GM12878 (cell line): Measurements from ENCODE around the gene GH2. TPM values are rescaled to one million over a fixed set of nuclear protein-coding genes. Genes with fewer than 3 reads are reported as not detected.
"Not testable (repeated sequence)": the region's sequence is repeated elsewhere in the genome, so short reads cannot be mapped to it uniquely, and the experiment has no call there.

ENCODE experiments used
- ATAC-seq: fragments of 200-7000 bp; cut with Tn5 transposase; 3 replicates; pipeline ENCODE4 v1.9.1; 2020; ENCODE audit warnings: mild to moderate bottlenecking, moderate library complexity
- BruUV-seq: library from RNA; stranded (reverse); fragments of 400-500 nt; replicated peaks from 2 replicates; lab custom pipeline; 2021; lab: Mats Ljungman, UMichigan
- CTCF ChIA-PET: fragments of 300-600 bp; sonication (Branson Sonifier 250); formaldehyde crosslinking; extraction: SDS; loops from one replicate; lab custom pipeline; 2021; ENCODE audit warnings: inconsistent platforms; lab: Yijun Ruan, JAX
- POLR2A ChIA-PET: fragments of 350-600 bp; formaldehyde crosslinking; extraction: SDS; loops from one replicate; lab custom pipeline; 2021; ENCODE audit warnings: inconsistent platforms; lab: Charles Lee
- RAD21 ChIA-PET: fragments of 300-600 bp; sonication (Branson Sonifier 250); formaldehyde crosslinking; loops from one replicate; lab custom pipeline; 2023; ENCODE audit warnings: antibody characterized with exemption; ENCODE audit not compliant: unreplicated experiment; lab: Charles Lee
- SMC1A ChIA-PET: fragments of 300-600 bp; sonication (Branson Sonifier 250); formaldehyde crosslinking; loops from one replicate; lab custom pipeline; 2023; ENCODE audit not compliant: unreplicated experiment, uncharacterized antibody; lab: Charles Lee
- DNase-seq: peaks from one replicate; pipeline ENCODE4 v3.0.0-alpha.2; 2011; ENCODE audit warnings: low read depth, low spot score
- FAIRE-seq: peaks from 3 replicates; lab custom pipeline; 2011; peaks lifted over from hg19 to GRCh38; lab: Jason Lieb, UNC
- H2AFZ ChIP-seq: 2 replicates; pipeline ENCODE4 v1.6.0; 2011; ENCODE audit warnings: low read depth, low read length, control low read depth; ENCODE audit not compliant: control insufficient read depth
- H3K27ac ChIP-seq: 2 replicates; pipeline ENCODE4 v1.5.1; 2011; ENCODE audit warnings: control low read depth; ENCODE audit not compliant: control insufficient read depth, insufficient read depth
- H3K27me3 ChIP-seq, 2 experiments: replicated peaks in 1 of 2; 2 replicates each; pipeline versions ENCODE4 v1.6.0 to v1.6.1; 2011; ENCODE audit warnings: low read length in 1 of 2; ENCODE audit not compliant: control insufficient read depth in 2 of 2, insufficient read depth in 2 of 2
- H3K36me3 ChIP-seq, 2 experiments: 2 replicates each; pipeline ENCODE4 v1.5.1; 2011; ENCODE audit warnings: low read length in 1 of 2; ENCODE audit not compliant: control insufficient read depth in 2 of 2, insufficient read depth in 2 of 2
- H3K4me1 ChIP-seq: 2 replicates; pipeline ENCODE4 v1.6.1; 2011; ENCODE audit warnings: mild to moderate bottlenecking, low read length, moderate library complexity, mixed read lengths; ENCODE audit not compliant: control insufficient read depth, insufficient read depth
- H3K4me2 ChIP-seq: 2 replicates; pipeline ENCODE4 v1.6.0; 2011; ENCODE audit warnings: control low read depth; ENCODE audit not compliant: control insufficient read depth, insufficient read depth
- H3K4me3 ChIP-seq: fragments of 200-600 bp; sonication (generic); 2 replicates; pipeline ENCODE4 v1.5.1; 2016
- H3K79me2 ChIP-seq: 2 replicates; pipeline ENCODE4 v1.6.0; 2011; ENCODE audit warnings: low read length; ENCODE audit not compliant: control insufficient read depth, insufficient read depth
- H3K9ac ChIP-seq: 2 replicates; pipeline ENCODE4 v1.8.0; 2011; ENCODE audit warnings: low read length, control low read depth, mixed read lengths; ENCODE audit not compliant: control insufficient read depth, insufficient read depth
- H3K9me3 ChIP-seq: replicated peaks from 3 replicates; pipeline ENCODE4 v1.5.1; 2011; ENCODE audit warnings: mild to moderate bottlenecking, low read length; ENCODE audit not compliant: control insufficient read depth, insufficient read depth
- H4K20me1 ChIP-seq: 2 replicates; pipeline ENCODE4 v1.6.0; 2011; ENCODE audit not compliant: control insufficient read depth, insufficient read depth
- CBX3 ChIP-seq: fragments of 200-600 bp; sonication (generic); IDR thresholded peaks from 2 replicates; pipeline ENCODE4 v1.6.1; 2016; ENCODE audit warnings: low read depth, borderline replicate concordance
- SP1 ChIP-seq: IDR thresholded peaks from one replicate; pipeline ENCODE4 v1.6.1; 2011; ENCODE audit warnings: low read depth, low read length
- TCF12 ChIP-seq: IDR thresholded peaks from 2 replicates; pipeline ENCODE4 v1.6.1; 2011; ENCODE audit warnings: low read depth, mild to moderate bottlenecking, low read length
- WGBS: methylation state at CpG from one replicate; pipeline ENCODE4 v1.1.6; 2016; ENCODE audit warnings: low lambda C conversion rate; ENCODE audit not compliant: insufficient replicate concordance, insufficient coverage; ENCODE audit errors: missing lambda C conversion rate; 5-methylcytosine and 5-hydroxymethylcytosine counted together
- in situ Hi-C: fragments of 300-500 bp; cut with MboI; formaldehyde crosslinking; loops from 9 replicates; pipeline ENCODE4 v1.14.3; 2018; ENCODE audit warnings: mixed read lengths
- intact Hi-C: fragments of 100-400 bp; cut with micrococcal nuclease; formaldehyde crosslinking; loops from one replicate; pipeline ENCODE4 v1.14.2; 2022; ENCODE audit not compliant: unreplicated experiment
- polyA plus RNA-seq, 11 experiments: library from polyadenylated mRNA; depleted of rRNA in 4 of 11; unstranded in 6 of 11; stranded (reverse) in 5 of 11; fragments of >200 nt; fragmentation: Nextera tagmentation in 4 of 11; fragmentation: Illumina TruSeq in 1 of 11; extraction: Ambion mirVana in 4 of 11; extraction: Trizol in 1 of 11; gene quantifications; 1 replicate in 1 of 11; 2 replicates in 10 of 11; pipeline versions ENCODE4 v1.2.1 to v1.2.3, GENCODE V29; 2011 to 2016; ENCODE audit warnings: inconsistent platforms in 2 of 11, missing spikeins in 2 of 11, low read depth in 1 of 11
- total RNA-seq, 4 experiments: library from RNA; depleted of rRNA in 3 of 4; stranded (reverse); fragments of >200 nt in 3 of 4; fragmentation: Illumina TruSeq in 1 of 4; extraction: Trizol in 1 of 4; gene quantifications; 2 replicates each; pipeline versions ENCODE4 v1.2.1 to v1.2.3, GENCODE V29; 2013 to 2021
- TF ChIP-seq, protein P1 (sequence below): IDR thresholded peaks from 2 replicates; pipeline ENCODE4 v1.6.1; 2012; ENCODE audit warnings: low read length, inconsistent platforms
- TF ChIP-seq, protein P2 (sequence below): IDR thresholded peaks from 2 replicates; pipeline ENCODE4 v1.6.1; 2011; ENCODE audit warnings: mild to moderate bottlenecking, low read depth, low read length, moderate library complexity; ENCODE audit not compliant: insufficient replicate concordance
- TF ChIP-seq, protein P3 (sequence below): IDR thresholded peaks from 2 replicates; pipeline ENCODE4 v1.6.1; 2011; ENCODE audit warnings: borderline replicate concordance, low read depth, mild to moderate bottlenecking, moderate library complexity, mixed read lengths, low read length; ENCODE audit not compliant: insufficient read depth; ENCODE audit errors: extremely low read length

Gene GH2
- total and polyA plus RNA-seq, 10 of the 15 experiments (the other 5 are each of a cell fraction or from before 2014, with no cell fraction given) = not detected

DNA sequence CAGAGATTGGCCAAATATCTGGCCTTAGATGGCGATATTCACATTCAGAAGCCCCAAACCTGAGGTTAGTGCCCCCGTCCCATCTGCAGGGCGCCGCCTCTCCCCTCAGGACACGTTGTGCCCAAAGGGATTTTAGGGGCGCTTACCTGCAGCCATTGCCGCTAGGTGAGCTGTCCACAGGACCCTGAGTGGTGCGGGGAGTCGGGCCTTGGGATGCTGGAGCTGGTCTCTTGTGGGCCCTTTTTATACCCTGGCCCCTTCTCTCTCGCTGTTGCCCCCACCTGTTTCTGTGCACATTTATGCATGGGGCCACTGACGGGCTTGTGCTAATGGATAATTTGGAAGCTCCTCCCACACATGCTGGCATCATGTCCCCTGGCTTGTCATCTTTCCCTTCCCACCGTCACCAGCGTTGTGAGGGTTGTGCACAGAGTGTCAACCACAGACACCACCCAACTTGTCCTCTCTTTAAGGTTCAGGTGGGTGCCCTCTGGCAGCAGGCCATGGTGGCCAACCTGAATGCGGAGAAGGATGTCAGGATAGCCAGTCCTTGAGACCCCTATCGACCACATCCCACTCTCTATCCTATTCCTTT, 29.4 kb upstream of the GH2 start, which contains the start of gene CSHL1 (continued):
- no peak for TF ChIP-seq SP1
- no peak for TF ChIP-seq TCF12
- TF ChIP-seq, protein P1, sequence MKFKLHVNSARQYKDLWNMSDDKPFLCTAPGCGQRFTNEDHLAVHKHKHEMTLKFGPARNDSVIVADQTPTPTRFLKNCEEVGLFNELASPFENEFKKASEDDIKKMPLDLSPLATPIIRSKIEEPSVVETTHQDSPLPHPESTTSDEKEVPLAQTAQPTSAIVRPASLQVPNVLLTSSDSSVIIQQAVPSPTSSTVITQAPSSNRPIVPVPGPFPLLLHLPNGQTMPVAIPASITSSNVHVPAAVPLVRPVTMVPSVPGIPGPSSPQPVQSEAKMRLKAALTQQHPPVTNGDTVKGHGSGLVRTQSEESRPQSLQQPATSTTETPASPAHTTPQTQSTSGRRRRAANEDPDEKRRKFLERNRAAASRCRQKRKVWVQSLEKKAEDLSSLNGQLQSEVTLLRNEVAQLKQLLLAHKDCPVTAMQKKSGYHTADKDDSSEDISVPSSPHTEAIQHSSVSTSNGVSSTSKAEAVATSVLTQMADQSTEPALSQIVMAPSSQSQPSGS = no peak
- no peak for TF ChIP-seq CBX3
- TF ChIP-seq, protein P2, sequence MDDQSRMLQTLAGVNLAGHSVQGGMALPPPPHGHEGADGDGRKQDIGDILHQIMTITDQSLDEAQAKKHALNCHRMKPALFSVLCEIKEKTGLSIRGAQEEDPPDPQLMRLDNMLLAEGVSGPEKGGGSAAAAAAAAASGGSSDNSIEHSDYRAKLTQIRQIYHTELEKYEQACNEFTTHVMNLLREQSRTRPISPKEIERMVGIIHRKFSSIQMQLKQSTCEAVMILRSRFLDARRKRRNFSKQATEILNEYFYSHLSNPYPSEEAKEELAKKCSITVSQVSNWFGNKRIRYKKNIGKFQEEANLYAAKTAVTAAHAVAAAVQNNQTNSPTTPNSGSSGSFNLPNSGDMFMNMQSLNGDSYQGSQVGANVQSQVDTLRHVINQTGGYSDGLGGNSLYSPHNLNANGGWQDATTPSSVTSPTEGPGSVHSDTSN = no peak
- TF ChIP-seq, all 136 proteins: peak for 0

DNA sequence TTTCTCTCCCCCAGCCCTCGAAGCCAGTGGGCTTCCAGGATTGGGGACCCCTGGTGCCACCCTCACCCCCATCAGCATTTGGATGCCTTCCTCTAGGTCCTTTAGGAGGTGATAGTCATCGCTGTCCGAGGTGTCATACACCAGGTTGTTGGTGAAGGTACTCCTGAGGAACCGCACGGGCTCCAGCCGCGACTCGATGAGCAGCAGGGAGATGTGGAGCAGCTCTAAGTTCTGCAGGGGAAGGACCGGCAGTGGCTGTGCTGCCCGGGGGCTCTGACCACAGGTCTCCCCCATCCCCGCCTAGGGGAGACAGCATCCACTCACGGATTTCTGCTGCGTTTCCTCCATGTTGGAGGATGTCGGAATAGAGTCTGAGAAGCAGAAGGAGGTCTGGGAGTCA, 28.4 kb upstream of the GH2 start:
- no peaks in the 10 kb centered on the region for H3K79me2 ChIP-seq
- RAD21 ChIA-PET = interaction anchor here (1.6 to 4.4 kb wide), 5 partner anchors 36 to 225 kb away, joined by 3 to 34 read pairs (median 10); no protein-coding TSS in a partner anchor
- CTCF ChIA-PET = interaction anchor here (0.5 to 17.4 kb wide), 11 partner anchors 8 to 372 kb away, joined by 3 to 481 read pairs (median 6); partner anchors contain the start of genes ERN1 and ICAM2
- H3K4me2 ChIP-seq = no peak overlapping the region
- DNase-seq = no peak
- H3K9ac ChIP-seq = no peak overlapping the region
- H3K36me3 ChIP-seq = no peaks in the 10 kb centered on the region
- FAIRE-seq = no peak
- no peaks in the 10 kb centered on the region for H4K20me1 ChIP-seq
- SMC1A ChIA-PET = interaction anchor here (0.6 to 2.6 kb wide), 5 partner anchors 36 to 692 kb away, joined by 3 to 15 read pairs (median 3); no protein-coding TSS in a partner anchor
- H3K9me3 ChIP-seq = no peaks in the 10 kb centered on the region
- TF ChIP-seq, protein P3, sequence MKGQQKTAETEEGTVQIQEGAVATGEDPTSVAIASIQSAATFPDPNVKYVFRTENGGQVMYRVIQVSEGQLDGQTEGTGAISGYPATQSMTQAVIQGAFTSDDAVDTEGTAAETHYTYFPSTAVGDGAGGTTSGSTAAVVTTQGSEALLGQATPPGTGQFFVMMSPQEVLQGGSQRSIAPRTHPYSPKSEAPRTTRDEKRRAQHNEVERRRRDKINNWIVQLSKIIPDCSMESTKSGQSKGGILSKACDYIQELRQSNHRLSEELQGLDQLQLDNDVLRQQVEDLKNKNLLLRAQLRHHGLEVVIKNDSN = no peak
- no TSS peak for BruUV-seq
- no peak overlapping the region for H2AFZ ChIP-seq
- in situ Hi-C loops (no loop called here), intact Hi-C loops (loop anchor here (2.0 kb wide), 1 partner anchor 223 kb away; no protein-coding TSS in a partner anchor)
- H3K27ac ChIP-seq = no peak overlapping the region
- ATAC-seq = no peak
- 51% methylated on average over 14 of the region's 14 CpGs for WGBS
- POLR2A ChIA-PET = no interaction called here
- no peaks in the 10 kb centered on the region for H3K4me1 ChIP-seq
- H3K4me3 ChIP-seq = no peak overlapping the region
- peaks cover 0 to 2% of the 10 kb centered on the region in 2 experiments; a peak in 2 of 4 replicates for H3K27me3 ChIP-seq

DNA sequence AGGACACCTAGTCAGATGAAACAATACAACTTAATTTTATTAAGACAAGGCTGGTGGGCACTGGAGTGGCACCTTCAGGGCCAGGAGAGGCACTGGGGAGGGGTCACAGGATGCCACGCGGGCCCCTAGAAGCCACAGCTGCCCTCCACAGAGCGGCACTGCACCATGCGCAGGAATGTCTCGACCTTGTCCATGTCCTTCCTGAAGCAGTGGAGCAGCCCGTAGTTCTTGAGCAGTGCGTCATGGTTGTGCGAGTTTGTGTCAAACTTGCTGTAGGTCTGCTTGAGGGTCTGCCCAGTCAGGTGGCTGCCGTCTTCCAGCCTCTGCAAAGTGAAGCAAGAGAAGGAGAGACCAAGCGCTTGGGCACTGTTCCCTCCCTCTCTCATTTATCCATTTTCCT, 27.8 kb upstream of the GH2 start:
- H4K20me1 ChIP-seq, H3K9ac ChIP-seq, H3K79me2 ChIP-seq, FAIRE-seq, H3K4me3 ChIP-seq, intact Hi-C loops, POLR2A ChIA-PET, H3K27ac ChIP-seq, H2AFZ ChIP-seq, H3K27me3 ChIP-seq, H3K9me3 ChIP-seq, H3K36me3 ChIP-seq, H3K4me2 ChIP-seq, in situ Hi-C loops, BruUV-seq, H3K4me1 ChIP-seq, DNase-seq, SMC1A ChIA-PET, ATAC-seq: not testable (repeated sequence)
- CTCF ChIA-PET = interaction anchor here (2.9 to 17.4 kb wide), 5 partner anchors 37 to 223 kb away, joined by 8 to 481 read pairs (median 315); partner anchors contain the start of genes ERN1 and ICAM2
- RAD21 ChIA-PET = interaction anchor here (4.4 kb wide), 1 partner anchor 37 kb away, joined by 34 read pairs; no protein-coding TSS in a partner anchor
- 57% methylated on average over 10 of the region's 10 CpGs for WGBS
